Rectal smooth muscle tissue (tissue), 1 donor: ENCODE data around the gene TJAP1.
"Not testable (repeated sequence)": the region's sequence is repeated elsewhere in the genome, so short reads cannot be mapped to it uniquely, and the experiment has no call there.

Experiments used
- H3K27ac ChIP-seq: one replicate; pipeline ENCODE4 v1.7.0; 2013; ENCODE audit warnings: low read depth, low read length, inconsistent platforms
- H3K27me3 ChIP-seq: one replicate; pipeline ENCODE4 v1.7.0; 2013; ENCODE audit warnings: low read length; ENCODE audit not compliant: control insufficient read depth, insufficient read depth
- H3K36me3 ChIP-seq: one replicate; pipeline ENCODE4 v1.7.0; 2013; ENCODE audit warnings: low read length; ENCODE audit not compliant: control insufficient read depth, insufficient read depth
- H3K4me1 ChIP-seq: one replicate; pipeline ENCODE4 v1.7.0; 2013; ENCODE audit warnings: low read length; ENCODE audit not compliant: control insufficient read depth, insufficient read depth
- H3K4me3 ChIP-seq: one replicate; pipeline ENCODE4 v1.7.0; 2013; ENCODE audit warnings: low read length
- H3K9ac ChIP-seq: one replicate; pipeline ENCODE4 v1.7.0; 2013; ENCODE audit warnings: low read length

Gene TJAP1

GRCh38 chr6:43455531-43456428, 21.6 kb upstream of the TJAP1 start, which contains the start of gene DLK2:
Gene DLK2 (minus strand): TSS chr6:43455548. CDS start chr6:43454825, 723 bp downstream.
- Histone ChIP-seq H3K4me3 (peak within 1 kb of the TSS; percentile 70), H3K9ac (peak within 1 kb of the TSS; percentile 30), H3K27me3 (no peaks in the 10 kb centered on the region), H3K4me1 (peaks cover 3% of the 10 kb centered on the region), H3K36me3 (peaks cover 3% of the 10 kb centered on the region), H3K27ac (no peak within 1 kb of the TSS)

- Histone ChIP-seq H3K27me3 (no peaks in the 10 kb centered on the region), H3K4me3 (no peak overlapping the region), H3K27ac (no peak overlapping the region), H3K36me3 (no peaks in the 10 kb centered on the region), H3K4me1 (peaks cover 3% of the 10 kb centered on the region), H3K9ac (no peak overlapping the region)
Measured at GRCh38 chr6:43457643-43458042, 19.7 kb upstream of the TJAP1 start.

DNA sequence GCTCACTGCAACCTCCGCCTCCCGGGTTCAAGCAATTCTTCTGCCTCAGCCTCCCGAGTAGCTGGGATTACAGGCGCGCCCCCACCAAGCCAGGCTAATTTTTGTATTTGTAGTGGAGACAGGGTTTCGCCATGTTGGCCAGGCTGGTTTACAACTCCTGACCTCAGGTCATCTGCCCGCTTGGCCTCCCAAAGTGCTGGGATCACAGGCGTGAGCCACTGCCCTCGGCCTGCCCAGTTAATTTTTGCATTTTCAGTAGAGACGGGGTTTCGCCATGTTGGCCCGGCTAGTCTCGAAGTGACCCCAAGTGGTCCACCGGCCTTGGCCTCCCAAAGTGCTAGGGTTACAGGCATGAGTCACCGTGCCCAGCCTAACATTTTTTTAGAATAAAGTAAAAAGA, 19.2 kb upstream of the TJAP1 start:
- H3K27ac ChIP-seq, H3K27me3 ChIP-seq, H3K4me1 ChIP-seq, H3K36me3 ChIP-seq, H3K4me3 ChIP-seq, H3K9ac ChIP-seq: not testable (repeated sequence)

GRCh38 chr6:43459535-43459934, 17.8 kb upstream of the TJAP1 start:
- Histone ChIP-seq H3K4me3 (no peak overlapping the region), H3K27me3 (no peaks in the 10 kb centered on the region), H3K9ac (no peak overlapping the region), H3K27ac (no peak overlapping the region), H3K4me1 (peaks cover 3% of the 10 kb centered on the region), H3K36me3 (no peaks in the 10 kb centered on the region)

DNA sequence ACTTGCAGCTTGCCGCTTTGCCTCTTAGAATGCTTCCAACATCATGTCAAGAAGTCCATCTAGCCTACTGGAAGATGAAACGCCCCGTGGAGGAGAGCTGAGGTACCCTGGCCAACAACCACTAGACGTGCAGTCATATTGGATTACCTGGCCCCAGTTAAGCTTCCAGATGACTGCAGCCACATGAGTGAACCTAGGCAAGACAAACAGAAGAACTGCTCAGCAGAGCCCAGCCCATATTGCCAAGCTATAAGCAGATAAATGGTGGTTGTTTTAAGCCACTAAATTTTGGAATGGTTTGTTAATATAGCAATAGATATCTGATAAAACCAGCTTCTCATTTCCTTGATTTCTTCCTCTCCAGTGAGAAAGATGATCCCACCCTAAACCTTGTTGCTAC, 17.3 kb upstream of the TJAP1 start:
- Histone ChIP-seq H3K27ac (no peak overlapping the region), H3K9ac (no peak overlapping the region), H3K27me3 (no peaks in the 10 kb centered on the region), H3K4me1 (peaks cover 3% of the 10 kb centered on the region), H3K36me3 (no peaks in the 10 kb centered on the region), H3K4me3 (no peak overlapping the region)

GRCh38 chr6:43461936-43462335, 15.4 kb upstream of the TJAP1 start:
- no peak overlapping the region for H3K27ac ChIP-seq
- no peak overlapping the region for H3K9ac ChIP-seq
- H3K4me1 ChIP-seq: no peaks in the 10 kb centered on the region
- no peaks in the 10 kb centered on the region for H3K27me3 ChIP-seq
- no peaks in the 10 kb centered on the region for H3K36me3 ChIP-seq
- H3K4me3 ChIP-seq: no peak overlapping the region

GRCh38 chr6:43464337-43464736, 13.0 kb upstream of the TJAP1 start:
- Histone ChIP-seq H3K27me3 (peaks cover 2% of the 10 kb centered on the region), H3K9ac (no peak overlapping the region), H3K4me1 (no peaks in the 10 kb centered on the region), H3K27ac (no peak overlapping the region), H3K4me3 (no peak overlapping the region), H3K36me3 (no peaks in the 10 kb centered on the region)

GRCh38 chr6:43465948-43466347, 11.4 kb upstream of the TJAP1 start:
- Histone ChIP-seq H3K4me3 (no peak overlapping the region), H3K27me3 (peaks cover 2% of the 10 kb centered on the region)

DNA sequence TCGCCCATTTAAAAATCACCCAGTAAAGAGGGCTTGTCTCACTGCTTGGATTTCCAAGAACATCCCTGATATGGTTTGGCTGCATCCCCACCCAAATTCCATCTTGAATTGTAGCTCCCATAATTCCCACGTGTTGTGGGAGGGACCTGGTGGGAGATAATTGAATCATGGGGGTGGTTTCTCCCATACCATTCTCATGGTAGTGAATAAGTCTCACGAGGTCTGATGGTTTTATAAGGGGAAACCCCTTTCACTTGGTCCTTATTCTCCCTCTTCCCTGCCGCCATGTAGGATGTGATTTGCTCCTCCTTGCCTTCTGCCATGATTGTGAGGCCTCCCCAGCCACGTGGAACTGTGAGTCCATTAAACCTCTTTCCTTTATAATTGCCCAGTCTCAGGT, 10.1 kb upstream of the TJAP1 start:
- H3K4me1 ChIP-seq, H3K27me3 ChIP-seq, H3K9ac ChIP-seq, H3K27ac ChIP-seq, H3K36me3 ChIP-seq, H3K4me3 ChIP-seq: not testable (repeated sequence)

More at GRCh38 chr6:43465948-43466347, 11.4 kb upstream of the TJAP1 start:
- no peaks in the 10 kb centered on the region for H3K4me1 ChIP-seq
- H3K9ac ChIP-seq: no peak overlapping the region
- H3K27ac ChIP-seq: no peak overlapping the region
- no peaks in the 10 kb centered on the region for H3K36me3 ChIP-seq

DNA sequence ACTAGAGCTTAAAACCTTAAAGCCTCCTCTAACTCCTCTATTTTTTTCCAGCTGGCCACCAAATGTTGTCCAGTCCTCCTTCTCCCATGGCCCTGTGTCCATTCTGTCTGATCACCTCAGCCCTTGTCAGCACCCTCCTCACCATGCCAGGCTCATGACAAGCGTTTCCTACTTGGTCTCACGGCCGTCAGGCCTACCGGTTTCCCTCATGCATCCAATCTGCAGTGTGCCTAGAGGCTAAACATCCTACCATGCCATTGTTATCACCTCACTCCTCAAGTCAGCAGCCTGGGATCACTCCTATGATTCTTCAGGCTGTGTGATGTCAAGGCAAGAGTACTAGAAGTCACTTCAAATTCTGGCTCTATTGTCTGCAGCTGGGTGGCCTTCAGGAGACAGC, 9.6 kb upstream of the TJAP1 start:
- no peak overlapping the region for H3K9ac ChIP-seq
- no peak overlapping the region for H3K27ac ChIP-seq
- no peaks in the 10 kb centered on the region for H3K36me3 ChIP-seq
- peaks cover 2% of the 10 kb centered on the region for H3K27me3 ChIP-seq
- no peaks in the 10 kb centered on the region for H3K4me1 ChIP-seq
- H3K4me3 ChIP-seq: no peak overlapping the region

- H3K4me1 ChIP-seq: no peaks in the 10 kb centered on the region
- H3K27me3 ChIP-seq: peaks cover 2% of the 10 kb centered on the region
- no peak overlapping the region for H3K4me3 ChIP-seq
- H3K27ac ChIP-seq: no peak overlapping the region
- H3K36me3 ChIP-seq: no peaks in the 10 kb centered on the region
- no peak overlapping the region for H3K9ac ChIP-seq
Measured at GRCh38 chr6:43468240-43468639, 9.1 kb upstream of the TJAP1 start.

DNA sequence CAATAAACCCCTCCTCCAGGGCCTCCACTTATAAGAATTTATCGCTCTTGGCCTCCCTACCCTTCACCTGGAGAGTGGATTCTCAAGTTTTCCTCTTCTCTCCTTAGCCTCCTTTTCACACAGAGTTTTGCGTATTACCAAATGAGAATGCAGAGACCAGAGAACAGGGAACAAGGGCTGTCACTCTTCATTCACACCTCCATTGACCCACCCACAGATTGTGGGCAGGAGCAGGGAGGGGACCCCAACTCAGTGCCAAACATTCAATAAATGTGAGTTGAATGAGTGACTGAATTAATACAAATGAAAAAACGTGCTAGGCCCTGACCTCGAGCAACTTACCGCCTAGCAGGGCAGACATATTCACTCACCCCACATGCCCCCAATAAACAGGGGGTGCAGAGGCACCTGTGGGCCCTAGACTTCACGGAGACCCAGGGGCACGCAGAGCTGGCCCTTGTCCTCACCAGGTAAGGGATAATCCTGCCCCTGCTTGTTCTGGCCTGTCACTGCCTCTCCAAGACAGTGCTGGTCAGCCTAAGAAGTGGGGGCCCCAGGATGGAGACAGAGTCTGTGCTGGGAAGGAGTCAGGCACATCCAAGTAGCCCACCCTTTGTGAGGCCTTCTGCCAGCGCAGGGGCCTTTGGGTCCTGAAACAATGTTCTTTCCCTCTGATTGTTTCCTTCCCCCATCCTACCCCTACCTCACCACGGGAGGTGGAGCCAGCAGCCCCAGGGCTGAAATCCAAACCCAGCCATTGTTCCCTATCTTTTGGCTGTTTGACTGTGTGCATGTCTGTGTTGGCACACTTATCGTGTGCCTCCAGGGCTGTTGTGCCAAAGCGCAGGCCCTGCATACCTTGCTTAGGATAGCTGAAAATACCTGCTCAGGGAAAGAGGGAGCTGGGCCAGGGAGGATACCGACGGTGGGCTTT, 8.4 kb upstream of the TJAP1 start:
- H3K27me3 ChIP-seq: peaks cover 2% of the 10 kb centered on the region
- H3K4me1 ChIP-seq: no peaks in the 10 kb centered on the region
- no peak overlapping the region for H3K9ac ChIP-seq
- no peak overlapping the region for H3K4me3 ChIP-seq
- H3K36me3 ChIP-seq: no peaks in the 10 kb centered on the region
- H3K27ac ChIP-seq: no peak overlapping the region
